Urinary bladder (tissue), 4 donors: ENCODE measurements around the gene ABLIM2. TPM values are rescaled to one million over a fixed set of nuclear protein-coding genes. Genes with fewer than 3 reads are reported as not detected.
A peak's percentile ranks its signal among the peaks of the same experiment; 100 is the strongest.
"Not testable (repeated sequence)": the region's sequence is repeated elsewhere in the genome, so short reads cannot be mapped to it uniquely, and the experiment has no call there.

Experiments
- DNase-seq: peaks from one replicate; pipeline ENCODE4 v3.0.0-alpha.2; 2015; ENCODE audit errors: extremely low spot score
- H3K27ac ChIP-seq: one replicate; pipeline ENCODE4 v1.5.1; 2013; ENCODE audit warnings: low read depth, mild to moderate bottlenecking, moderate library complexity
- H3K36me3 ChIP-seq: one replicate; pipeline ENCODE4 v1.6.1; 2013; ENCODE audit warnings: mild to moderate bottlenecking, moderate library complexity; ENCODE audit not compliant: insufficient read depth
- H3K4me1 ChIP-seq: one replicate; pipeline ENCODE4 v1.6.1; 2013; ENCODE audit warnings: mild to moderate bottlenecking, moderate library complexity; ENCODE audit not compliant: insufficient read depth
- H3K4me3 ChIP-seq: one replicate; pipeline ENCODE4 v1.5.1; 2013; ENCODE audit warnings: low read depth, low read length
- WGBS: extraction: QIAGEN DNeasy Blood & Tissue Kit; methylation state at CpG from one replicate; pipeline ENCODE4 v1.1.7; 2013; 5-methylcytosine and 5-hydroxymethylcytosine counted together
- polyA plus RNA-seq: library from polyadenylated mRNA; stranded (reverse); fragments of 200-250 nt; gene quantifications from one replicate; pipeline ENCODE4 v1.2.3, GENCODE V29; 2013
- small RNA-seq: library from RNA; depleted of rRNA; stranded (forward); fragments of <200 nt; gene quantifications from one replicate; pipeline ENCODE3, GENCODE V24; 2014
- total RNA-seq: library from RNA; depleted of rRNA; stranded (reverse); fragments of >200 nt; gene quantifications from one replicate; pipeline ENCODE4 v1.2.3, GENCODE V29; 2014
- donor health status: healthy with polysubstance abuse.
- donor health status: healthy.

The ABLIM2 gene
- total and polyA plus RNA-seq, 2 donors = 1.1 to 5.9 TPM

GRCh38 chr4:7928711-7929110 is 229.9 kb downstream of the ABLIM2 start:
- 84% methylated on average over 7 of the region's 7 CpGs for WGBS
- no peaks in the 10 kb centered on the region for H3K36me3 ChIP-seq
- no peak overlapping the region for H3K27ac ChIP-seq
- no peaks in the 10 kb centered on the region for H3K4me1 ChIP-seq
- no peak overlapping the region for H3K4me3 ChIP-seq
- DNase-seq = no peak

GRCh38 chr4:7926822-7927221 is 231.8 kb downstream of the ABLIM2 start:
- H3K27ac ChIP-seq = no peak overlapping the region
- H3K4me3 ChIP-seq = no peak overlapping the region
- 93% methylated on average over 7 of the region's 7 CpGs for WGBS
- H3K4me1 ChIP-seq = no peaks in the 10 kb centered on the region
- H3K36me3 ChIP-seq = no peaks in the 10 kb centered on the region
- DNase-seq = no peak

- WGBS = 70% methylated on average over 4 of the region's 4 CpGs
- Histone ChIP-seq H3K4me1 (no peaks in the 10 kb centered on the region), H3K36me3 (no peaks in the 10 kb centered on the region), H3K27ac (no peak overlapping the region), H3K4me3 (no peak overlapping the region)
- DNase-seq = no peak
Observed at GRCh38 chr4:7924570-7924969, 234.0 kb downstream of the ABLIM2 start.

GRCh38 chr4:7924163-7924562 is 234.4 kb downstream of the ABLIM2 start:
- WGBS = 60% methylated on average over 7 of the region's 7 CpGs
- no peak overlapping the region for H3K4me3 ChIP-seq
- H3K4me1 ChIP-seq = no peaks in the 10 kb centered on the region
- no peaks in the 10 kb centered on the region for H3K36me3 ChIP-seq
- no peak overlapping the region for H3K27ac ChIP-seq
- no peak for DNase-seq

GRCh38 chr4:7922466-7922865 is 236.1 kb downstream of the ABLIM2 start:
- no peak overlapping the region for H3K27ac ChIP-seq
- no peak for DNase-seq
- H3K4me1 ChIP-seq = no peaks in the 10 kb centered on the region
- H3K4me3 ChIP-seq = no peak overlapping the region
- no peaks in the 10 kb centered on the region for H3K36me3 ChIP-seq
- 67% methylated on average over 7 of the region's 7 CpGs for WGBS

- 71% methylated on average over 12 of the region's 12 CpGs for WGBS
- Histone ChIP-seq H3K4me3 (no peak overlapping the region), H3K36me3 (no peaks in the 10 kb centered on the region), H3K27ac (no peak overlapping the region), H3K4me1 (no peaks in the 10 kb centered on the region)
- no peak for DNase-seq
Observed at GRCh38 chr4:7918981-7919380, 239.6 kb downstream of the ABLIM2 start.

GRCh38 chr4:7918187-7918586 is 240.4 kb downstream of the ABLIM2 start:
- H3K4me1 ChIP-seq, H3K4me3 ChIP-seq, H3K27ac ChIP-seq, H3K36me3 ChIP-seq, DNase-seq: not testable (repeated sequence)
- WGBS = 85% methylated on average over 18 of the region's 18 CpGs

- H3K4me1 ChIP-seq = no peaks in the 10 kb centered on the region
- no peak overlapping the region for H3K27ac ChIP-seq
- DNase-seq = no peak
- WGBS = 87% methylated on average over 6 of the region's 6 CpGs
- H3K36me3 ChIP-seq = no peaks in the 10 kb centered on the region
- no peak overlapping the region for H3K4me3 ChIP-seq
Observed at GRCh38 chr4:7917669-7918068, 240.9 kb downstream of the ABLIM2 start.

- H3K36me3 ChIP-seq = no peaks in the 10 kb centered on the region
- 74% methylated on average over 6 of the region's 6 CpGs for WGBS
- H3K4me3 ChIP-seq = no peak overlapping the region
- H3K4me1 ChIP-seq = no peaks in the 10 kb centered on the region
- H3K27ac ChIP-seq = no peak overlapping the region
- DNase-seq = no peak
Observed at GRCh38 chr4:7915875-7916242, 242.8 kb downstream of the ABLIM2 start.

Small RNA genes lying within 50 kb of the gene (small RNA-seq; reads per million reads assigned to genes)
- 3.8 reads per million, percentile 91 among the genes with 10 or more reads in this experiment for gene MIR95

Other genes with a start within 250 kb of the ABLIM2 start
- gene AFAP1, start 219.0 kb downstream of the ABLIM2 start, total RNA-seq = 41.8 TPM
- gene AFAP1, start 219.0 kb downstream of the ABLIM2 start, polyA plus RNA-seq = 27.8 TPM
- gene SH3TC1, start 40.5 kb upstream of the ABLIM2 start, total RNA-seq = 20.5 TPM
- gene SH3TC1, start 40.5 kb upstream of the ABLIM2 start, polyA plus RNA-seq = 17.2 TPM
- gene HTRA3, start 110.9 kb upstream of the ABLIM2 start, total RNA-seq = 49.2 TPM
- gene HTRA3, start 110.9 kb upstream of the ABLIM2 start, polyA plus RNA-seq = 37.0 TPM